WERI-Rb-1 (cell line): ENCODE measurements around the gene MAP3K15.

Experiments used
- DNase-seq: peaks from one replicate; pipeline ENCODE4 v3.0.0-alpha.2; 2020
- H3K27ac ChIP-seq: fragments of 250-450 bp; sonication (Bioruptor Pico); 2 replicates; pipeline ENCODE4 v1.5.1; 2020; ENCODE audit warnings: mild to moderate bottlenecking, moderate library complexity
- H3K27me3 ChIP-seq: fragments of 250-450 bp; sonication (Bioruptor Pico); 2 replicates; pipeline ENCODE4 v1.5.1; 2021; ENCODE audit warnings: mild to moderate bottlenecking, low read depth, moderate library complexity; ENCODE audit not compliant: insufficient read depth, severe bottlenecking
- H3K36me3 ChIP-seq: fragments of 250-450 bp; sonication (Bioruptor Pico); 2 replicates; pipeline ENCODE4 v1.5.1; 2020; ENCODE audit warnings: mild to moderate bottlenecking, moderate library complexity
- H3K4me3 ChIP-seq: 2 replicates; pipeline ENCODE4 v1.5.1; 2011; ENCODE audit warnings: low read depth, mild to moderate bottlenecking, control low read depth, low read length
- H3K9me3 ChIP-seq: fragments of 250-450 bp; sonication (Bioruptor Pico); 2 replicates; pipeline ENCODE4 v1.5.1; 2021; ENCODE audit warnings: mild to moderate bottlenecking, moderate library complexity; ENCODE audit not compliant: severe bottlenecking
- TF ChIP-seq, protein P1 (sequence below): IDR thresholded peaks from 2 replicates; pipeline ENCODE4 v1.5.1; 2011; ENCODE audit warnings: low read depth, mild to moderate bottlenecking, control low read depth, inconsistent platforms, low read length

MAP3K15 gene

DNA sequence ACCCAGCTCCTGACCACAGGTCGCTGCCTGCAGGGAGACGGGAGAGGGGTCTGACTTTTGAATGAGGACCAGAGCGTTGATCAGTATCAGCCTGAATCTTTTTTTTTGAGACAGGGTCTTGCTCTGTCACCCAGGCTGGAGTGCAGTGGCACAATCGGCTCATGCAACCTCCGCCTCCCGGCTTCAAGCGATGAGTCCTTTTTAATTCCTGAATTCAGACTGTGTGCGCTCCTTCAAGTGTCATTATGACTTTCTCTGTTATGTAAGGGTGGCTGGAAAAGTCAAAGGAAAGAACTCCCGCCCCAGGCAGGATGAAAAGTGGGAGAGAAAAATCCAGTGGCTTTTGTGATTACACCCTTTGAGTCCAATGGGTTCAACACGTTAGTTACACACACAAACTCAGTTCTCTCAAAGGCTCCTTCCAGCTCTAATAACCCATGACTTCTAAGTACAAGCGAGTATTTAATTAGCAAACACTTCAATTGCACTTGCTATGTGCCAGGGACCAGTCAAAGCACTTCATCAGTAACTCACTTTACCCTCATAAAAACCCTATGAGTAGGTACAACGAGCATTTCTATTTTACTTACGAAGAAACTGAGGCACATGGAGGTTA lies 127.1 kb downstream of the MAP3K15 start:
- H3K36me3 ChIP-seq, result no peaks in the 10 kb centered on the region
- H3K9me3 ChIP-seq, result peaks cover 2% of the 10 kb centered on the region
- DNase-seq, result no peak
- H3K27ac ChIP-seq, result no peak overlapping the region
- TF ChIP-seq, protein P1, sequence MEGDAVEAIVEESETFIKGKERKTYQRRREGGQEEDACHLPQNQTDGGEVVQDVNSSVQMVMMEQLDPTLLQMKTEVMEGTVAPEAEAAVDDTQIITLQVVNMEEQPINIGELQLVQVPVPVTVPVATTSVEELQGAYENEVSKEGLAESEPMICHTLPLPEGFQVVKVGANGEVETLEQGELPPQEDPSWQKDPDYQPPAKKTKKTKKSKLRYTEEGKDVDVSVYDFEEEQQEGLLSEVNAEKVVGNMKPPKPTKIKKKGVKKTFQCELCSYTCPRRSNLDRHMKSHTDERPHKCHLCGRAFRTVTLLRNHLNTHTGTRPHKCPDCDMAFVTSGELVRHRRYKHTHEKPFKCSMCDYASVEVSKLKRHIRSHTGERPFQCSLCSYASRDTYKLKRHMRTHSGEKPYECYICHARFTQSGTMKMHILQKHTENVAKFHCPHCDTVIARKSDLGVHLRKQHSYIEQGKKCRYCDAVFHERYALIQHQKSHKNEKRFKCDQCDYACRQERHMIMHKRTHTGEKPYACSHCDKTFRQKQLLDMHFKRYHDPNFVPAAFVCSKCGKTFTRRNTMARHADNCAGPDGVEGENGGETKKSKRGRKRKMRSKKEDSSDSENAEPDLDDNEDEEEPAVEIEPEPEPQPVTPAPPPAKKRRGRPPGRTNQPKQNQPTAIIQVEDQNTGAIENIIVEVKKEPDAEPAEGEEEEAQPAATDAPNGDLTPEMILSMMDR, result no peak
- H3K27me3 ChIP-seq, result peaks cover 20% of the 10 kb centered on the region
- H3K4me3 ChIP-seq, result no peak overlapping the region

DNA sequence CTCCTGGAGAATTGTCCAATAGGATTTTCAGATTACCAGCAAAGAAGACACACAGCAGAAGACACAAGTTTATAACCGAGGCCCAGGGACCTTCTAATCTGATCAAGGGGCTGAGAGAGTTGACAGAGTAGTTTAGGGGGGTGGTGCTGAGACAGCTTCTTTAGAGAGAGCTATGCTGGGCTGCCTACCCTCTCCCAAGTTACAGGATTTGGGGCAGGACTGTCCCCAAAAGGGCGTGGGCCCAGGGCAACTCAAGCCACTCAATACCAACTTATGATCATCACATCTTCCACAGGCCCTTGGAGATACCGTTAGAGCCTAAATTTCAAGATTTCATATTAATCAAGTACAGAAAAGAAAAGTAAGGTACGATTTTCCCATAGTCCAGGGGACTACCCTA lies 128.6 kb downstream of the MAP3K15 start:
- no peak for DNase-seq
- Histone ChIP-seq H3K27me3 (peaks cover 22% of the 10 kb centered on the region), H3K9me3 (peaks cover 2% of the 10 kb centered on the region), H3K4me3 (no peak overlapping the region), H3K36me3 (no peaks in the 10 kb centered on the region), H3K27ac (no peak overlapping the region)
- TF ChIP-seq, protein P1, result no peak

DNA sequence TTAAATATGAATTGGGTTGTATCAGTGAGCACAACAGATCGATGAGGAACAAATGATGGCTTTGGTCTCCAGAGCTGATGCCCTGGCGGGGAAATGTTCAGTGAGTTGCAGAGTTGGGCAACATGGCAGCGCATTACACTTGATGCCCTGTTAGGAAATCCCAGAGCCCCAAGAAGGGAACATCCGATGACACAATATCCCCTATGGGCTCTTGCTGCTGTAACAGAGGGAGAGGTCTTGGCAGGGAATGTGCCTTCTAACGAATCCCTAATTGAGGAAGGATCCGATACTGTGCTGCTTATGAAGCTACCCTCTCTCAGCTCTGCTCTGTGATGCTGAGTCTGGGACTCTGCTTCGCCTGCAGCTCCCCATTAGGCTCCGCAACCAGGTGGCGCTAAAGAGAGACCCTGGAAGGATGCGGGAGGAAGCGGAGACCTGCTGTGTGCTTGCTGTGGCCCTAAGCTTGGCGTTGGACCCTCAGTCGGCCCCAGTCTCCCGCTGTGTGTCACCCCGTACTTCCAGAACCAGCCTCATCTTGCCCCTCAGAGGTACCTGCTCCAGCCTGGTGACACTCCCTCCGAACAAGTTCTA lies 132.7 kb downstream of the MAP3K15 start:
- H3K9me3 ChIP-seq, result peaks cover 2% of the 10 kb centered on the region
- peaks cover 30% of the 10 kb centered on the region for H3K27me3 ChIP-seq
- DNase-seq, result peak; percentile 64
- H3K27ac ChIP-seq, result no peak overlapping the region
- no peaks in the 10 kb centered on the region for H3K36me3 ChIP-seq
- H3K4me3 ChIP-seq, result no peak overlapping the region
- TF ChIP-seq, protein P1, result peak; percentile 93

DNA sequence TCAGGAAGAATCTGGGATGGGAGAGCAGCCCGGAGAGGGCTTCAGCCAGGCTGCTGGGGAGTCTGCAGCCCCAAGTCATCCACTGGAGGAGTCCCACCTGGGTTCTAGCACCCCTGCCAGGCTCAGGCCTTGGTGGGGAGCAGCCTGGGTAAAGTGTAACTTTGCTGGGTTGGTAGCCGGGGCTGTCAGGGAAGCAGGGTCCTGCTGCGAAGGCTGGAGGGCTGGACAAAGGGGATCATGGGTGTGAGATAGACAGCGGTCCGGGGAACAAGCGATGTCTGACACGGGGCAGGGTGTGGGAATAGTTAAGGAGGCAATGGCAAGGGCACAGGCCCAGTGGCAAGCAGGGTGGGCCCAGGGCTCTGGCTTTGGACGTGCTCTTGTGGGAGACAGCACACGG lies 134.0 kb downstream of the MAP3K15 start:
- H3K36me3 ChIP-seq, result no peaks in the 10 kb centered on the region
- no peak for DNase-seq
- H3K27ac ChIP-seq, result no peak overlapping the region
- peaks cover 25% of the 10 kb centered on the region for H3K27me3 ChIP-seq
- TF ChIP-seq, protein P1, result no peak
- H3K4me3 ChIP-seq, result no peak overlapping the region
- H3K9me3 ChIP-seq, result peaks cover 2% of the 10 kb centered on the region

DNA sequence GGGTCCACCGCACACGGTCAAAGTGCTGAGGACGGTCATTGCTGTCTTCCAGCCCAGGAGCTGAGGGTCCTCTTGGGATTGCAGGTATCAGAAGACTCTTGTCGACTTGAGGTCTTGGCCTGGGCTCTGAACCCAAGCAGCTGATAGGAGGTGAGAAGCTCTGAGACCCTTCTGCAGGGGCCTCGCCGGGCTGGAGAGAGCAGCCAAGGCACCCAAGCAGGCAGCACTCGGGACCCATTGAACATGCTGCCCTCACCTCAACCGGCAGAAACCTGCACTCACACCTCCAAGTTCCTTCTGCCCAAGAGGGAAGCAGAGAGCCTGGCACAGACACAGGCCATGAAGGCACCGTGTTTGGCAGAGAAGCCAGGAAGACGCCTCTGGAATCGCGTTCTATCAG lies 137.5 kb downstream of the MAP3K15 start:
- peaks cover 26% of the 10 kb centered on the region for H3K27me3 ChIP-seq
- no peaks in the 10 kb centered on the region for H3K9me3 ChIP-seq
- TF ChIP-seq, protein P1, result no peak
- no peak for DNase-seq
- no peaks in the 10 kb centered on the region for H3K36me3 ChIP-seq
- no peak overlapping the region for H3K4me3 ChIP-seq
- H3K27ac ChIP-seq, result no peak overlapping the region

DNA sequence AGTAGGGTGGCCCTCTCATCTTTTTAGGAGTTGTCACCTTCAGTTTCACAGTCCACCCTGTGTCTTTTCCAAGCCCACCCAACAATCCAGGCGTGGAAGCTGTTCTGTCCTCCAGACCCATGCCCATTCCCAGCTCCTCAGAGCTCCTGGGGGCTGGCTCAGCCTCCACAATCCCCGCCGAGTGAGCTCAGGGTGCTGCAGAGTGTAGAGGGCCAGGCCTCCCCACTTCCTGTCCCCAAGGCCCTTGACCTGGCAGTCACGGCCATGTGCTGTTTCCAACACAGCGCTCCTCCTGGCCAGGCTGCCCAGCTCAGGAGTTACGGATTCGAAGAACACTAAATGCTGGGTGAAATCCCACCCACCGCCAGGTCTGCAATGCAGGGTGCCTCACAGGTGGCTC lies 139.8 kb downstream of the MAP3K15 start:
- H3K9me3 ChIP-seq, result no peaks in the 10 kb centered on the region
- H3K4me3 ChIP-seq, result no peak overlapping the region
- DNase-seq, result no peak
- H3K27ac ChIP-seq, result no peak overlapping the region
- TF ChIP-seq, protein P1, result no peak
- peaks cover 16% of the 10 kb centered on the region for H3K27me3 ChIP-seq
- H3K36me3 ChIP-seq, result no peaks in the 10 kb centered on the region
